Motor neuron (in vitro differentiated cells): ENCODE measurements around the gene PRR15L. TPM values are rescaled to one million over a fixed set of nuclear protein-coding genes. Genes with fewer than 3 reads are reported as not detected.
A peak's percentile ranks its signal among the peaks of the same experiment; 100 is the strongest.
"Not testable (repeated sequence)": the region's sequence is repeated elsewhere in the genome, so short reads cannot be mapped to it uniquely, and the experiment has no call there.

Experiments used
- ATAC-seq, 8 experiments: fragments of 200-7000 bp; cut with Tn5 transposase; replicated peaks in 6 of 8; 2 replicates each; pipeline ENCODE4 v1.8.0; 2021; ENCODE audit warnings: mild to moderate bottlenecking in 8 of 8, moderate library complexity in 8 of 8
- H3K27ac ChIP-seq, 2 donors: fragments of 250-450 bp; sonication (Bioruptor Pico); 2 replicates each; pipeline ENCODE4 v1.9.0; 2021; ENCODE audit warnings: antibody characterized with exemption in 2 of 2, mild to moderate bottlenecking in 2 of 2, moderate library complexity in 1 of 2
- H3K4me1 ChIP-seq, 2 donors: fragments of 250-450 bp; sonication (Bioruptor Pico); replicated peaks in 1 of 2; 2 replicates each; pipeline ENCODE4 v1.6.1; 2021; ENCODE audit warnings: antibody characterized with exemption in 2 of 2, mild to moderate bottlenecking in 2 of 2, moderate library complexity in 1 of 2
- H3K4me3 ChIP-seq, 5 donors: fragments of 250-450 bp; sonication (Bioruptor Pico); 2 replicates each; pipeline ENCODE4 v1.9.0; 2021; ENCODE audit warnings: antibody characterized with exemption in 5 of 5, mild to moderate bottlenecking in 5 of 5, moderate library complexity in 4 of 5
- WGBS, 10 experiments: fragments of 450-650 bp; shearing (Covaris generic); methylation state at CpG; one replicate each; pipeline ENCODE4 v1.0.0; 2022; 5-methylcytosine and 5-hydroxymethylcytosine counted together
- in situ Hi-C, 9 experiments: fragments of 400-800 bp; cut with MboI; loops; one replicate each; pipeline ENCODE4 v1.15.0; 2021; ENCODE audit warnings: low sequenced_read_pairs in 9 of 9, low pct_unique_long_range_greater_than_20kb in 2 of 9; ENCODE audit not compliant: unreplicated experiment in 9 of 9
- total RNA-seq, 8 experiments: library from RNA; unstranded; fragments of 300-600 nt; gene quantifications; 2 replicates each; pipeline versions ENCODE4 v1.2.3 to v1.2.4, GENCODE V29; 2022

PRR15L gene
- total RNA-seq: 1 to 10 TPM in 2 of 8 experiments, under 1 TPM in 4, not detected in 2; 0.11 to 3.0 (median 0.40) TPM

DNA sequence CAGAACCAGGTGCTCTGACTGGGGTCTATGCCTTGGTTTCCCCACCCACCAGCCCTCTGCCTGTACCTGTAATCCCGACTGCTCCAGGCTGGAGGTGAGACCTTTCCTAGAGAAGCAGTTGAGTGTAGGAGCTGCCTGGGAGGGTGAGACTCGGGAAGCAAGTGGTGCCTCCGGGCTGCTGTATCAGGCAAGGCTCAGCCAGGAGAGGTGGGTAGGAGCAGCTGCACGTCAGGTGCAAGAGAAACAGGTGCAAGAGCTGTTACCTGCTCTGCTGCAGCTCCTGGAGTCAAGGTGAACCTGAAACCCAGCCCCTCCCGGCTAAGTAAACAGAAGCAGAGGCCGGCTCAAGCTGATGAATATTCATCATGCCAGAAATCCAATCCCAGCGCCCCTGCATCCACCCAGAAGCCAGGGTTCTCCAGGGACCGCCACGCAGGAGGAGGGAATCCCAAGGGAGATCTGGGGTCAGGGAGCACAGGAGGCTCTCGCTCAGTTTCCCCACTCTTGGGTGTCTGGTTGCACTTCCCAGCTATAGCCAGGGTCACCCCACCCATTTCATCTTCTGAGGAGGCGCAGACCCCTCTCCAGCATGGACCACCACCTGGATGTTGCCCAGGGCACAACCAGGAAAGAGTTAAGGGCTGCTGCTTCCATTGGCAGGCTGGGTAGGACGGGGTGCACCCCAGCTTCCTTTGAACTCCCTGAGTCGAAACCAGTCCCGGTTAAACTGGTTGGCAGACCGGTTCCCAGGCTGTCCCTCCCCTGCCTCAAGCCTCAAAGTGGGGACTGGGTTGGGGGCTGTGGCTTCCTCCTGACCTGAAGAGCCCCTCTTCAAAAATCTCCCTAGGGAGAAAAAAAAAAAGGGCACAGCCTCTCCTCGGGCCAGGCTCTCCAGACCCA, at the start of gene PRR15L:
Gene PRR15L (minus strand): TSS at position 293 of the 900 bp plus-strand sequence. CDS start 4,649 bp downstream, outside the sequence.
- Histone ChIP-seq H3K27ac (no peak within 1 kb of the TSS), H3K4me3 (no peak within 1 kb of the TSS), H3K4me1 (peaks cover 0 to 4% of the 10 kb centered on the region in 2 donors)
- WGBS, 10 experiments: 0 to 92% (median 44%) methylated on average over 1 to 11 of the region's 16 CpGs; no CpG with 5 or more reads in 4 of the 10 experiments
- peak in 2 of 8 experiments; percentile 9 to 60 for ATAC-seq
- in situ Hi-C loops: no loop called here

DNA sequence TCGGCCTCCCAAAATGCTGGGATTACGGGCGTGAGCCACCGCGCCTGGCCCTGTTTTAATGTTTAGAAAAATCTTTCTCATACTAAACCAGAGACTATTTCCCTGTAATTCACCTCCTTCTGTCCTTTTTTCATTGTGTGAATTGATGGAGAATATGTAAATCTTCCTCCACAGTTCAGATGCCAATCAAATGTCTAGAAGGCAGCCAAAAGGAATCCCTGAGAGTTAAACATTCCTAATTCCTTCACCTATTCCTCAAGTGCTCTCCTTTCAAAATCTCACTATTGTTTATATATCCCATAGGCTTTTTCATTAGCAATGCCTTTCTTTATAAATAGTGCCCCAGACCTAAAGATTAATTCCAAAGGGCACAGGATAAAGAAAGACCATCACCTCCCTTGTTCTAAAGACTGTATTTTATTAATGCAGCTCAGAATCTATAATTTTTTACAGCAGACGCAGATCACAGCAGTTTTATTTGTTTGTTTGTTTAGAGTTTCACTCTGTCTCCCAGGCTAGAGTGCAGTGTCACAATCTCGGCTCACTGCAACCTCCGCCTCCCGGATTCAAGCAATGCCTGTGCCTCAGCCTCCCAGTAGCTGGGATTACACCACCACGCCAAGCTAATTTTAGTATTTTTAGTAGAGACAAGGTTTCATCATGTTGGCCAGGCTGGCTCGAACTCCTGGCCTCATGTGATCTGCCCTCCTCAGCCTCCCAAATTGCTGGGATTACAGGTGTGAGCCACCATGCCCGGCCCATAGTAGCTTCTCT, 49.4 kb upstream of the PRR15L start:
- H3K4me3 ChIP-seq: no peak overlapping the region
- peaks cover 46% of the 10 kb centered on the region in 2 donors for H3K4me1 ChIP-seq
- in situ Hi-C loops: loop anchor here in 1 of 9 experiments (25.0 kb wide), 1 partner anchor 170 kb away; the partner anchor contains the start of genes LRRC46, MRPL10 and SCRN2
- 64 to 100% (median 92%) methylated on average over 1 to 7 of the region's 12 CpGs for WGBS, 10 experiments
- H3K27ac ChIP-seq: no peak overlapping the region
- no peak for ATAC-seq

DNA sequence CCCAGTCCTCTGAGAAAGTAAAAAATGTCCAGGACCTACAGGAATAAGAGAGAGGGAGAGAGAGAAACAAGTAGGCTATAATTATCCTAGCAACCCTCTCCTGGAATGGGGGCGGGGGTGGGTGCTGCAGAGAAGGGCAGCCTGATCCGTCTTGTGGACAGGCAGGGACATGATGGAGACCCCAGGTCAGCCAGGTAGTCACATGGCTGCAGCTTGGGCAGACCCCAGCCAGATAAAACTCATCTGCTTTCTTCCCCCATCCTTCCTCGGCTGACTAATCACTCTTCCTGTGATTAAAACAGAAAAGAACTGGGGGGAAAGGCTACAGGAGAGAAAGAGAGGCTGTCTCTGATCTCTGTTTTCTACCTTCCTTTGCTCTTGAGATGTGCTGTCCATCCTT, 47.3 kb upstream of the PRR15L start:
- H3K4me3 ChIP-seq: no peak overlapping the region
- WGBS, 10 experiments: 0 to 87% (median 6%) methylated on average over 1 to 3 of the region's 3 CpGs; no CpG with 5 or more reads in 5 of the 10 experiments
- peak in 5 of 8 experiments; percentile 5 to 46 (median 39) for ATAC-seq
- H3K27ac ChIP-seq: peak overlapping the region; percentile 0 to 53
- peaks cover 45% of the 10 kb centered on the region in 2 donors for H3K4me1 ChIP-seq
- in situ Hi-C loops: loop anchor here in 1 of 9 experiments (25.0 kb wide), 1 partner anchor 168 kb away; the partner anchor contains the start of genes LRRC46, MRPL10 and SCRN2

- peak in 5 of 8 experiments; percentile 75 to 81 (median 77) for ATAC-seq
- Histone ChIP-seq H3K4me3 (no peak overlapping the region), H3K27ac (peak overlapping the region; percentile 86 to 92), H3K4me1 (peaks cover 48 to 51% of the 10 kb centered on the region in 2 donors)
- in situ Hi-C loops: loop anchor here in 1 of 9 experiments (25.0 kb wide), 1 partner anchor 166 kb away; the partner anchor contains the start of genes LRRC46, MRPL10 and SCRN2
- 0 to 100% (median 28%) methylated on average over 1 to 7 of the region's 17 CpGs; no CpG with 5 or more reads in 2 of the 10 experiments for WGBS, 10 experiments
These were observed 45.9 kb upstream of the PRR15L start for GRCh38 chr17:48003417-48004151.

DNA sequence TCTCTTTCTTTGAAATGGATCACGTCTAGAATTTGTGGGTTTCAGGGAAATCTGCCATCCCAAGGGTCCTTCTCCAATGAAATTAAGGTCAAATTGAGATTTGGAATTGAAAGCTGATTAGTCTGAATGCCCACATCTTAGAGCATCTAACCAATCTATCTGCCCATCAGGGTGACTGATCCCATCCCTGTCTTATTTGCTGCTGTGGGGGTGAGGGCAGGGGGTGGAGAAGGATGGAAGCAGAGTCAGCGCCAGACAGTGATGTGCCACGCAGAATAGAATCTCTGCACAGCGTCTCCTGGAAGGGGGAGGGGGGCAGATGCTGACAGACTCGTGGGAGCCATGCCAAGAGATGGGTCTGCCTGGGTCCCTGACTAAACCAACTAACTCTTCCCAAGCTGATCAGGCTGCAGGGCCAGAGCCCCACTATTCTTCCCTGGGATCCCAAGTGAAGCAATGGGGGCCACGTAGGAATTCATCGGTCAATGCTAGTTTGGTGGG, 45.3 kb upstream of the PRR15L start:
- in situ Hi-C loops: loop anchor here in 1 of 9 experiments (25.0 kb wide), 1 partner anchor 166 kb away; the partner anchor contains the start of genes LRRC46, MRPL10 and SCRN2
- ATAC-seq: peak; percentile 8 to 66 (median 60)
- Histone ChIP-seq H3K4me3 (no peak overlapping the region), H3K27ac (peak overlapping the region; percentile 86 to 92), H3K4me1 (peaks cover 49 to 51% of the 10 kb centered on the region in 2 donors)
- WGBS, 10 experiments: 0 to 43% (median 5%) methylated on average over 1 to 3 of the region's 7 CpGs; no CpG with 5 or more reads in 7 of the 10 experiments

DNA sequence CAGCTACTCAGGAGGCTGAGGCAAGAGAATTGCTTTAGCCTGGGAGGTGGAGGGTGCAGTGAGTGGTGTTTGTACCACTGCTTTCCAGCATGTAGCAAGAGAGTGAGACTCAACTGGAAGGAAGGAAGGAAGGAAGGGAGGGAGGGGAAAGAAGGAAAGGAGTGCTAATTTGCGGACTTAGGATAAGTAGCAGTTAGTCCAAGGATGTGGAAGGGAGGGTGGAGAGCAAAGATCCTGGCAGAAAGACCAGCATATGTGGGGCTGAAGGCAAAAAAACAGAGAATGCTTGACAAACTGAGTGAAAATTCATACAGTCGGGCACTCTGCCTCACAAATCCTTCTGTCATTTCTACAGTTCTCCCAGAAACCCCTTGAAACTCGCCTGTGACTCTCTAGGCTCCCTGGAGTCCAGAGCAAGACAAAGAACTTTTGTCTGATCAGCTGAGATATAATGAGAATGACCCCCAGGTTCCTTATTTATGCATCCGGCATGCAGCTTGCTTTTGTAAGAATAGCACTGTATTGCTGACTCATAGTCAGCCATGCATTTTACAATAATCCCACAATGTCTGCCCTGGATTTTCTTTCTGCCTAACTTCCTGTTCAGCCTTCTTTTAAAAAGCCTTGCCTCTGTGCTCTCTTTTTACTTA, 44.7 kb upstream of the PRR15L start:
- in situ Hi-C loops: loop anchor here in 1 of 9 experiments (25.0 kb wide), 1 partner anchor 165 kb away; the partner anchor contains the start of genes LRRC46, MRPL10 and SCRN2
- ATAC-seq: peak; percentile 54 to 90 (median 76)
- Histone ChIP-seq H3K4me1 (peaks cover 51 to 55% of the 10 kb centered on the region in 2 donors), H3K27ac (peak overlapping the region; percentile 86 to 92), H3K4me3 (no peak overlapping the region)
- WGBS, 10 experiments: 4 to 86% (median 25%) methylated on average over 1 to 4 of the region's 4 CpGs

DNA sequence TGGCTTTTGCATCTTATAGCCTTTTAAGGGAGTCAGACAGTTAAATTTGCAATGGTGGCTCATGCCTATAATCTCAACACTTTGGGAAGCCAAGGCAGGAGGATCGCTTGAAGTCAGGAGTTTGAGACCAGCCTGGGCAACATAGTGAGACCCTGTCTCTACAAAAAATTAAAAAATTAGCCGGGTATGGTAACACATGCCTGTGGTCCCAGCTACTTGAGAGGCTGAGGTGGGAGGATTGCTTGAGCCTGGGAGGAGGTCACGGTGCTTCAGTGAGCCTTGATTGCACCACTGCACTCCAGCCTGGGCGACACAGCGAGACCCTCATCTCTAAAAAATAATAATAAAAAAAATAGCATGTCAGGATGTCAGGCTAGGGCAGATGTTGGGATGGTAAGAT, 44.0 kb upstream of the PRR15L start:
- ATAC-seq, H3K4me3 ChIP-seq: not testable (repeated sequence)
- Histone ChIP-seq H3K27ac (peak overlapping the region; percentile 86 to 92), H3K4me1 (peaks cover 55 to 58% of the 10 kb centered on the region in 2 donors)
- 92 to 100% (median 100%) methylated on average over 1 to 5 of the region's 5 CpGs; no CpG with 5 or more reads in 3 of the 10 experiments for WGBS, 10 experiments
- in situ Hi-C loops: loop anchor here in 1 of 9 experiments (25.0 kb wide), 1 partner anchor 164 kb away; the partner anchor contains the start of genes LRRC46, MRPL10 and SCRN2

DNA sequence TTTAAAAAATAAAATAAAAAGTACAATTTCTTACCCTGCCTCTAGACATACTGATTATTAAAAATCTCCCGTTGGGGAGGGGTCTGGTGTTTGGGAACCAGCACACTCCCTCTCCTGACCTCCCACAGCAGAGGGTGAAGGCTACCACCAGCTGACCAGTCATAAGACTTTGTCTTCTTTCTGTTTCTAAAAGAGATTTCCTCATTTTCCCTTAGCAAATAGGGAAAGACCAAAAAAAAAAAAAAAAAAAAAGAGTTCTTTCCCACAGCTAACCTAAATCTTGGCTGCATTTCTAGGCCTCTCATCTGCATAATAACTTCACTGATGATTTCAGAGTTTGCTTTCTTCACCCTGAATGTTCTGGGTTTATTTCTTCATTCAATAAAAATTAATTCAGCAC, 43.5 kb upstream of the PRR15L start:
- ATAC-seq: peak in 2 of 8 experiments; percentile 5 to 28
- Histone ChIP-seq H3K4me3 (no peak overlapping the region), H3K27ac (no peak overlapping the region), H3K4me1 (peaks cover 59 to 63% of the 10 kb centered on the region in 2 donors)
- in situ Hi-C loops: loop anchor here in 1 of 9 experiments (25.0 kb wide), 1 partner anchor 164 kb away; the partner anchor contains the start of genes LRRC46, MRPL10 and SCRN2
- WGBS, 10 experiments: 67 to 100% (median 100%) methylated on average over 1 of the region's 1 CpG; no CpG with 5 or more reads in 1 of the 10 experiments

DNA sequence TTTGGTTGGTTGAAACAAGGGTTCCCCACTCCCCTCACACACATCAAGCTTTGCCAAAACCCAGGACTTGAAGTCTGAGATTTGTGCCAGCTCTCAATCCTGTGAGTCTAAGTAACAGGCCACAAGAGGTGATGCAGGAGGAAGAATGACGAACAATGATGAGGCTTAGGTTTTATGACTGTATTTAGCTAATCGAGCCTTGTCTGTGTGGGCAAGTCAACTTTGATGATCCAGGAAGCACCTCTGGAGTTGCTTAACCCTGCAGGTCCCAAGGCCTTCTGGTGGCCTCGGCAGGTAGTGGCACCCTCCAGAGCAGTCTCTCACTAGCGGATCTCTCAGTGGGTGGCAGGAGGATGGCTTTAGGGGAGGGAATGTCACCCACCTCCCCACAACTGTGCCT, 41.9 kb upstream of the PRR15L start:
- Histone ChIP-seq H3K27ac (no peak overlapping the region), H3K4me1 (peaks cover 61 to 64% of the 10 kb centered on the region in 2 donors), H3K4me3 (no peak overlapping the region)
- in situ Hi-C loops: no loop called here
- no peak for ATAC-seq
- 8 to 100% (median 41%) methylated on average over 1 to 4 of the region's 4 CpGs; no CpG with 5 or more reads in 2 of the 10 experiments for WGBS, 10 experiments

- WGBS, 10 experiments: 60 to 100% (median 97%) methylated on average over 1 to 7 of the region's 7 CpGs; no CpG with 5 or more reads in 2 of the 10 experiments
- Histone ChIP-seq H3K4me3 (no peak overlapping the region), H3K27ac (no peak overlapping the region), H3K4me1 (peaks cover 61 to 64% of the 10 kb centered on the region in 2 donors)
- no peak for ATAC-seq
- in situ Hi-C loops: no loop called here
These were observed 40.4 kb upstream of the PRR15L start for GRCh38 chr17:47998044-47998443.

DNA sequence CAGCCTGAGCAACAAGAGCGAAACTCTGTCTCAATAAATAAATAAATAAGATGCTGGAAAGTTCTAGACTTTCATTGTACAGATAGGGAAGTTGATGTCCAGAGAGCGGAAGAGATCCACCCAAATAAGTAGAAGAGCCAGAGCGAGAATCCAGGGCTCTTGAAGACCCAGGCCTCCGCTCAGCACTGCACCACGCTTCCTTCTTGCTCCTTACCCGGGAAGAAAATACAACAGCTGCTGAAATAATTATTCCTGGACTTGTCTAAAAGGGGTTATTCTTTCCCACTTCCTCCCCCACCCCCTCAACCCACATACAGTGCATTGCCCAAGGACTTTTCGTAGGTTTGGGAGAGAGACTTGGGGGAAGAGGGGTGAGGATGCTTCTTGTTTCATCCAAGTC, 39.9 kb upstream of the PRR15L start:
- in situ Hi-C loops: no loop called here
- Histone ChIP-seq H3K27ac (no peak overlapping the region), H3K4me1 (peaks cover 61 to 64% of the 10 kb centered on the region in 2 donors), H3K4me3 (no peak overlapping the region)
- ATAC-seq: no peak
- 13 to 95% (median 83%) methylated on average over 1 to 7 of the region's 7 CpGs; no CpG with 5 or more reads in 3 of the 10 experiments for WGBS, 10 experiments
